ENCODE results near the gene PAF1. TPM values are rescaled to one million over a fixed set of nuclear protein-coding genes. Genes with fewer than 3 reads are reported as not detected.
"Not testable (repeated sequence)": the region's sequence is repeated elsewhere in the genome, so short reads cannot be mapped to it uniquely, and the experiment has no call there.

PAF1 gene
- total RNA-seq, 1 donor, result 33.2 TPM

- H3K4me3 ChIP-seq (ENCODE audit: low read depth, low read length), result no peak overlapping the region
- TF ChIP-seq CTCF (IDR thresholded peaks at IDR 0.05; ENCODE audit: insufficient read depth, low read depth, low read length), result no peak
- no peak for DNase-seq (ENCODE audit: low read depth)
Observed at GRCh38 chr19:39381910-39382611, 8.8 kb downstream of the PAF1 start.

- no peak for DNase-seq (ENCODE audit: low read depth)
- no peak for TF ChIP-seq CTCF (IDR thresholded peaks at IDR 0.05; ENCODE audit: insufficient read depth, low read depth, low read length)
- no peak overlapping the region for H3K4me3 ChIP-seq (ENCODE audit: low read depth, low read length)
Observed at GRCh38 chr19:39380521-39381502, 10.1 kb downstream of the PAF1 start.

- TF ChIP-seq CTCF (IDR thresholded peaks at IDR 0.05; ENCODE audit: insufficient read depth, low read depth, low read length), result no peak
- no peak for DNase-seq (ENCODE audit: low read depth)
- no peak overlapping the region for H3K4me3 ChIP-seq (ENCODE audit: low read depth, low read length)
Observed at GRCh38 chr19:39379865-39380396, 11.0 kb downstream of the PAF1 start.

- not testable (repeated sequence) for DNase-seq (ENCODE audit: low read depth); H3K4me3 ChIP-seq (ENCODE audit: low read depth, low read length)
Observed at GRCh38 chr19:39379366-39379765, 11.5 kb downstream of the PAF1 start.

- TF ChIP-seq CTCF (IDR thresholded peaks at IDR 0.05; ENCODE audit: insufficient read depth, low read depth, low read length), result no peak
- H3K4me3 ChIP-seq (ENCODE audit: low read depth, low read length), result no peak overlapping the region
- DNase-seq (ENCODE audit: low read depth), result no peak
Observed at GRCh38 chr19:39377373-39378362, 13.2 kb downstream of the PAF1 start.

- TF ChIP-seq CTCF (IDR thresholded peaks at IDR 0.05; ENCODE audit: insufficient read depth, low read depth, low read length), result no peak
- H3K4me3 ChIP-seq (ENCODE audit: low read depth, low read length), result no peak overlapping the region
- no peak for DNase-seq (ENCODE audit: low read depth)
Observed at GRCh38 chr19:39375929-39376328, 15.0 kb downstream of the PAF1 start.

Data from fibroblast of villous mesenchyme (primary cell).